ENCODE measurements around the gene OSTF1. TPM values are rescaled to one million over a fixed set of nuclear protein-coding genes. Genes with fewer than 3 reads are reported as not detected.

The OSTF1 gene
- total RNA-seq, 2 donors from 2014 or later: 24.5 to 35.8 TPM

GRCh38 chr9:75061169-75061568 lies 27.1 kb upstream of the OSTF1 start:
- no peaks in the 10 kb centered on the region for H3K36me3 ChIP-seq
- no peaks in the 10 kb centered on the region for H3K27me3 ChIP-seq (replicated peaks; ENCODE audit: insufficient read depth)
- no peak overlapping the region for H3K4me3 ChIP-seq
- H3K4me1 ChIP-seq (replicated peaks): no peaks in the 10 kb centered on the region
- intact Hi-C loops (cut with DNase I): no loop called here
- no peaks in the 10 kb centered on the region for H3K9me3 ChIP-seq
- DNase-seq (ENCODE audit: low spot score): no peak
- no peak overlapping the region for H3K27ac ChIP-seq
- TF ChIP-seq POLR2A (IDR thresholded peaks at IDR 0.05) (no peak), POLR2AphosphoS5 (IDR thresholded peaks at IDR 0.05) (no peak), CTCF (IDR thresholded peaks at IDR 0.05) (no peak)
- WGBS: 78% methylated on average over 2 of the region's 2 CpGs

- TF ChIP-seq POLR2A (IDR thresholded peaks at IDR 0.05) (no peak), CTCF (IDR thresholded peaks at IDR 0.05) (no peak)
- 79% methylated on average over 1 of the region's 1 CpG for WGBS
- Histone ChIP-seq H3K4me1 (replicated peaks) (no peaks in the 10 kb centered on the region), H3K36me3 (no peaks in the 10 kb centered on the region), H3K4me3 (no peak overlapping the region), H3K27me3 (replicated peaks; ENCODE audit: insufficient read depth) (no peaks in the 10 kb centered on the region), H3K27ac (no peak overlapping the region), H3K9me3 (no peaks in the 10 kb centered on the region)
- intact Hi-C loops (cut with DNase I): no loop called here
- no peak for DNase-seq (ENCODE audit: low spot score)
These were observed 24.6 kb upstream of the OSTF1 start for GRCh38 chr9:75063556-75064305.

DNA sequence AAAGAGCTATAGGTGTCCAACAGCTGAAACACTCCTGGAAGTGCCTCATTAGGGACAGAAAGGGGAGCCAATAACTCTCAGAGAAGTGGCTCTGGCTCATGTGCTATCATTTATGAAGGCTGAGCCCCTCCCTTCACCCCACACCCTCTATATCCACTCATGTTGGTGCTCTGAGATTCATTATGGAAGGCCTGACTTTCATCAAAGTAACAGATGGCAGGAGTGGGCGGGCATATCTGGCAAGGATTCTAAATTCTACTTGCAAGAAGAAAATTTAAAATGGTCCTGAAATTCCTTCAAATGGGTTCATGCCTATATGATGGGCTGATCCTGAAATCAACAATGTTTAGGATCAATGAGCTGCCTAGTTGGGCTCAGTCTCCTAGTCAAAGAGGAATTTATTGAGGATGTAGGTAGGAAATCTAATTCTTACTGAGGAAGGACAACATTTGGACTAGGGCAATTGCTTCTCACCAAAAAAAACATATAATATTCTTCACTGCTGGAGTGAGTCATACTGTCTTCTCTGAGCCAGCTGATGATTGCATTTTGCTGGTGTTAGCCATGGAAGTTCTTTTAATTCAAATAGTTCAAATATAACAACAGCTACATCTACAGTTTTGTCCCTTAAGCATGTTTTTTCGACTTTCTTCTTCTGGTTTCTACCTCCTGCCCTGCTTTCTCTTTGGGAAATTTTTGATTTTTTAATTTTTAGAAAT lies 23.8 kb upstream of the OSTF1 start:
- Histone ChIP-seq H3K9me3 (no peaks in the 10 kb centered on the region), H3K36me3 (no peaks in the 10 kb centered on the region), H3K27me3 (replicated peaks; ENCODE audit: insufficient read depth) (no peaks in the 10 kb centered on the region), H3K27ac (no peak overlapping the region), H3K4me1 (replicated peaks) (no peaks in the 10 kb centered on the region), H3K4me3 (no peak overlapping the region)
- DNase-seq (ENCODE audit: low spot score): no peak
- no peak for TF ChIP-seq CTCF (IDR thresholded peaks at IDR 0.05)
- no peak for TF ChIP-seq POLR2A (IDR thresholded peaks at IDR 0.05)
- TF ChIP-seq POLR2AphosphoS5 (IDR thresholded peaks at IDR 0.05): no peak
- intact Hi-C loops (cut with DNase I): no loop called here
- 91% methylated on average over 2 of the region's 2 CpGs for WGBS

DNA sequence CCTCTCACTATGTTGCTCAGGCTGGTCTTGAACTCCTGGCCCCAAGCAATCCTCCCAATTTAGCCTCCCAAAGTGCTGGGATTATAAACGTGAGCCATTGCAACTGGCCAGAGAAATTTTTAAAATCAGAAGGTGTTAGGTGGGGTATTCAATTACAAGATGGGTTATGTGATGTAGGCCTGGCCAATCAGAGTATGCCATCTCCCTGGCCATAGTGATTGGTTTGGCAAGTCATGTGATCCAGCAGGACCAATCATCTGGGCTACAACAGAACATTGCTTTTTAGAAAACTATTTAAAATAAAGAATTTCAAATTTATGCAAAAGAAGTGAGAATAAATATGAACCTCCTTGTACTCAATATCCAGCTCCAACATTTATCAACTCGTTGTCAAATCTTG lies 22.8 kb upstream of the OSTF1 start:
- DNase-seq (ENCODE audit: low spot score): no peak
- H3K9me3 ChIP-seq: no peaks in the 10 kb centered on the region
- no peaks in the 10 kb centered on the region for H3K27me3 ChIP-seq (replicated peaks; ENCODE audit: insufficient read depth)
- 39% methylated on average over 2 of the region's 2 CpGs for WGBS
- H3K36me3 ChIP-seq: no peaks in the 10 kb centered on the region
- no peaks in the 10 kb centered on the region for H3K4me1 ChIP-seq (replicated peaks)
- no peak overlapping the region for H3K27ac ChIP-seq
- intact Hi-C loops (cut with DNase I): no loop called here
- TF ChIP-seq POLR2AphosphoS5 (IDR thresholded peaks at IDR 0.05) (no peak), POLR2A (IDR thresholded peaks at IDR 0.05) (no peak), CTCF (IDR thresholded peaks at IDR 0.05) (no peak)
- no peak overlapping the region for H3K4me3 ChIP-seq

DNA sequence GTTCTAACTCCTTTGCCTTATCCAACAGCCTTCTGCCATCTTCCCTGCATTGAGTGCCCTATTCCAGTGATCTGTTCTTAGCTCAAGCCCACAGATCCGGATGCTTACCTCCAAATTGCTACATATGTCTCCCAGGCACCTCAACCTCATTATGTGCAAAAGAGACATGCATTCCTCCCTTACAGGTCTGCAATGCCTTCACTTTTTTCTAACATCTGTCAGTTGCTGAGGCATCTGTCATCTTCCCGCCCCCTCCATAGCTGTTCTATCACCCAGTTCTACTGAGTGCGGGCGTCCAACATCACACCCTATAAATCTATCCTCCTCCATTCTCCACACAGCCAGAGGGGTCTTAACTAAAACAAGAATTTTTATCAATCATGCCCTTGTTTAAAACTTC lies 20.4 kb upstream of the OSTF1 start:
- no peak for DNase-seq (ENCODE audit: low spot score)
- Histone ChIP-seq H3K9me3 (no peaks in the 10 kb centered on the region), H3K4me1 (replicated peaks) (no peaks in the 10 kb centered on the region), H3K27me3 (replicated peaks; ENCODE audit: insufficient read depth) (no peaks in the 10 kb centered on the region), H3K27ac (no peak overlapping the region), H3K4me3 (no peak overlapping the region), H3K36me3 (no peaks in the 10 kb centered on the region)
- TF ChIP-seq CTCF (IDR thresholded peaks at IDR 0.05) (no peak), POLR2AphosphoS5 (IDR thresholded peaks at IDR 0.05) (no peak), POLR2A (IDR thresholded peaks at IDR 0.05) (no peak)
- 72% methylated on average over 4 of the region's 4 CpGs for WGBS
- intact Hi-C loops (cut with DNase I): no loop called here

Measured in prostate gland (tissue), 2 donors.